GM12873 (cell line): Measurements from ENCODE around the gene GUCY1A1.

Experiments used
- TF ChIP-seq, protein P1 (sequence below): IDR thresholded peaks from 2 replicates; pipeline ENCODE4 v1.5.1; 2012; ENCODE audit warnings: low read depth, mild to moderate bottlenecking, moderate library complexity, low read length, control low read depth; ENCODE audit not compliant: insufficient read depth; ENCODE audit errors: missing control alignments

The GUCY1A1 gene

DNA sequence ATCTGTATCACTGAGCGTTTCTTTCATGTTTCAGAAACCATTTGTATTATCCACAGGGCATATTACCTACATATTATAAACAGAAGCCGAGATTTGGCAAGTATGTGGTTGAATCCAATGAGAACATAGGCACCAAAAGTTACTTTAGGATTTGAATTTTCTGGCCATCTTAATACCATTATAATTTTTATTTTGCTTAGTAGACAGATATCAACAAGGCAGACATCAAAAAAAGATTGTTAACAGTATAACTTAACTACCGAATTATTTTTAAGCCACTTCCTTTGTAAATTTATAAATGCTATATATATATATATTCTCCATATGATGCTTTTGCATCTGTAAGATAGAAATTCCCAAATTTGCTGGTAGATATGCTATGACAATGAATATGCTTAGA lies 94.4 kb downstream of the GUCY1A1 start:
- TF ChIP-seq, protein P1, sequence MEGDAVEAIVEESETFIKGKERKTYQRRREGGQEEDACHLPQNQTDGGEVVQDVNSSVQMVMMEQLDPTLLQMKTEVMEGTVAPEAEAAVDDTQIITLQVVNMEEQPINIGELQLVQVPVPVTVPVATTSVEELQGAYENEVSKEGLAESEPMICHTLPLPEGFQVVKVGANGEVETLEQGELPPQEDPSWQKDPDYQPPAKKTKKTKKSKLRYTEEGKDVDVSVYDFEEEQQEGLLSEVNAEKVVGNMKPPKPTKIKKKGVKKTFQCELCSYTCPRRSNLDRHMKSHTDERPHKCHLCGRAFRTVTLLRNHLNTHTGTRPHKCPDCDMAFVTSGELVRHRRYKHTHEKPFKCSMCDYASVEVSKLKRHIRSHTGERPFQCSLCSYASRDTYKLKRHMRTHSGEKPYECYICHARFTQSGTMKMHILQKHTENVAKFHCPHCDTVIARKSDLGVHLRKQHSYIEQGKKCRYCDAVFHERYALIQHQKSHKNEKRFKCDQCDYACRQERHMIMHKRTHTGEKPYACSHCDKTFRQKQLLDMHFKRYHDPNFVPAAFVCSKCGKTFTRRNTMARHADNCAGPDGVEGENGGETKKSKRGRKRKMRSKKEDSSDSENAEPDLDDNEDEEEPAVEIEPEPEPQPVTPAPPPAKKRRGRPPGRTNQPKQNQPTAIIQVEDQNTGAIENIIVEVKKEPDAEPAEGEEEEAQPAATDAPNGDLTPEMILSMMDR: no peak

DNA sequence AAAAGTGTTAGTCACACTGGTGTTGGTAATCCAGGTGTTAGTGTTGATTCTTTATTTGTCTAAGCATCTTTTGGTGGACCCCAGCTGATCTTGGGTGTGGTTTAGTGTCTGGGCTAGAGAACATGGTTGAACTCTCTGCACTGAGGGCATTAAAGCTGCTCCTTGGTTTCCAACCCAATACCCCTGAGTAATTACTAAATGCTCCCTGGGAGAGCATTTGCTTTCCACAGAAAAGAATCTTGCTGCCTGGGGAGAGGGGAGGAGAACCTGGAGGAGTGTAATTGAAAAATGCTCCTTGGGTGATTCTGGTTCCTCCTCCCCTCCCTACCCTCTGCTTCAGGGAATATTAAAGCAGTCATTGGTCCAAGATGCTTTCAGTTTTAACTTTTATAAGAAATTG lies 95.3 kb downstream of the GUCY1A1 start:
- TF ChIP-seq, protein P1: no peak

DNA sequence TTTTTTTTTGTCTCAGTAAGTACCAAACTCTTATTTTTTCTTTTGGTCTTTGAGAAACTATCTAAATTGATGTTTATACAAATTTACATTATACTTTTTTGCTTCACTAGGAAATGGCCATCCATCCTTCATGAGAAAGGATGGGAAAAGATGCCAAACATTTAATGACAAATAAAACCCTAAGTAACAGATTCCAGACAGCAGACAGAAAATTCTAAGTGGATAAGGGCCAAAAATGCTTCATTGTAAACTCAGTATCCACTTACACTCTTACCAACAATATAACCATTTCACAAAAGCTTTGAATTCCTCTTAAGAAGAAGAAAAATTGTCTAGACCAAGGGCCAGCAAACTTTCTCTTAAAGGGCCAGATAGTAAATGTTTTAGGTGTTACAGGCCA lies 95.7 kb downstream of the GUCY1A1 start:
- TF ChIP-seq, protein P1: no peak

- TF ChIP-seq, protein P1: no peak
Measured at GRCh38 chr4:155763551-155763950, 96.9 kb downstream of the GUCY1A1 start.

- TF ChIP-seq, protein P1: no peak
Measured at GRCh38 chr4:155765149-155765548, 98.5 kb downstream of the GUCY1A1 start.

- TF ChIP-seq, protein P1: no peak
Measured at GRCh38 chr4:155766622-155767021, 100.0 kb downstream of the GUCY1A1 start.

DNA sequence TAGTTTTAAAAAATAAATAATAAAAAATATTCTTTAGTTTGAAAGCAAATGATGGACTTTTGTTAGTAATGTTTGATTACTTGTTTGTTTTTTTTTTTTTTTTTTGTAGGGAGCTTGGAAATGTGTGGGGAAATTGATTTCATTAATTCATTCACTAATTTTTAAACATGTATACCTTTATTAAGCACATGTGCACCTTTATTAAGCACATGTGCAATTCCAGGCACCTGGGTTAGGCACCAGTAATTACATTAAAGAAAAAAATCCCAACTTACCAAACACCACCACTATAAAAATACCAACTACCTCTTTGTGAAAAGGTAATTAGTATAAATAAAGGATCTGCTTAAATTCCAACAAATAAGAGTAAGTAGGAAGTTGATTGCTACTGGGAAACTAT lies 101.7 kb downstream of the GUCY1A1 start:
- TF ChIP-seq, protein P1: no peak
